K562 (cell line): ENCODE data around the gene MYL6B. TPM values are rescaled to one million over a fixed set of nuclear protein-coding genes. Genes with fewer than 3 reads are reported as not detected.
A peak's percentile ranks its signal among the peaks of the same experiment; 100 is the strongest.

Experiments used
- ARID1B ChIP-seq: fragments of 450-650 bp; IDR thresholded peaks from 2 replicates; pipeline ENCODE4 v1.6.1; 2016; ENCODE audit warnings: antibody characterized with exemption, mild to moderate bottlenecking, inconsistent platforms
- EP400 ChIP-seq: fragments of 450-650 bp; IDR thresholded peaks from 2 replicates; pipeline ENCODE4 v1.6.1; 2017; ENCODE audit warnings: antibody characterized with exemption, mild to moderate bottlenecking, moderate library complexity
- FOXA3 ChIP-seq, 2 experiments: fragments of 450-650 bp in 1 of 2; sonication (generic) in 1 of 2; formaldehyde crosslinking; IDR thresholded peaks in 1 of 2; conservative IDR thresholded peaks in 1 of 2; 2 replicates each; pipeline versions ENCODE4 v1.4.0 to v1.8.0; 2020 to 2022; ENCODE audit warnings: mild to moderate bottlenecking in 2 of 2, missing genetic modification reagents in 1 of 2
- HDAC1 ChIP-seq, 2 experiments: fragments of 450-650 bp; IDR thresholded peaks; 2 replicates each; pipeline ENCODE4 v1.6.1; 2016 to 2017; ENCODE audit warnings: inconsistent platforms in 1 of 2, mild to moderate bottlenecking in 1 of 2, moderate library complexity in 1 of 2
- L3MBTL2 ChIP-seq: fragments of 450-650 bp; IDR thresholded peaks from 2 replicates; pipeline ENCODE4 v1.6.1; 2016; ENCODE audit warnings: mild to moderate bottlenecking, moderate library complexity
- MAZ ChIP-seq, 2 experiments: fragments of 450-650 bp in 1 of 2; sonication (generic) in 1 of 2; formaldehyde crosslinking; IDR thresholded peaks in 1 of 2; conservative IDR thresholded peaks in 1 of 2; 2 replicates each; pipeline versions ENCODE4 v1.4.0 to v1.5.0; 2020; ENCODE audit warnings: mild to moderate bottlenecking in 1 of 2, missing genetic modification reagents in 1 of 2
- MTA2 ChIP-seq: fragments of 450-650 bp; IDR thresholded peaks from 2 replicates; pipeline ENCODE4 v1.6.1; 2016; ENCODE audit warnings: low read depth
- NR2C1 ChIP-seq, 2 experiments: fragments of 450-650 bp; IDR thresholded peaks; 2 replicates each; pipeline ENCODE4 v1.6.1; 2017; ENCODE audit warnings: mild to moderate bottlenecking in 2 of 2, antibody characterized with exemption in 1 of 2, inconsistent platforms in 1 of 2, missing compliant biosample characterization in 1 of 2, missing genetic modification characterization in 1 of 2
- PCBP2 ChIP-seq: fragments of 200-400 bp; formaldehyde crosslinking; IDR thresholded peaks from 2 replicates; pipeline ENCODE4 v1.6.1; 2018; ENCODE audit warnings: low read length, low read depth, mild to moderate bottlenecking, moderate library complexity; ENCODE audit not compliant: poor library complexity, severe bottlenecking
- PHF20 ChIP-seq: fragments of 450-650 bp; IDR thresholded peaks from 2 replicates; pipeline ENCODE4 v1.6.1; 2018; ENCODE audit not compliant: partially characterized antibody
- POLR2H ChIP-seq: IDR thresholded peaks from 2 replicates; pipeline ENCODE4 v1.6.1; 2016; ENCODE audit warnings: missing genetic modification characterization, low read depth, mild to moderate bottlenecking, control low read depth, missing compliant biosample characterization, moderate library complexity
- RAD21 ChIP-seq, 2 experiments: fragments of 250-450 bp in 1 of 2; fragments of 450-650 bp in 1 of 2; sonication (Bioruptor Pico) in 1 of 2; formaldehyde crosslinking in 1 of 2; IDR thresholded peaks in 1 of 2; conservative IDR thresholded peaks in 1 of 2; 2 replicates each; pipeline versions ENCODE4 v1.4.0 to v1.8.0; 2020 to 2022; ENCODE audit warnings: mild to moderate bottlenecking in 2 of 2, moderate library complexity in 1 of 2
- RCOR1 ChIP-seq, 2 experiments: IDR thresholded peaks; 2 replicates each; pipeline ENCODE4 v1.6.1; 2012; ENCODE audit warnings: low read depth in 2 of 2, low read length in 2 of 2, borderline replicate concordance in 1 of 2, improper control_type of control experiment in 1 of 2
- RUNX1 ChIP-seq: sonication (generic); IDR thresholded peaks from 2 replicates; pipeline ENCODE4 v1.6.1; 2016; ENCODE audit warnings: antibody characterized with exemption, low read depth
- STAT5B ChIP-seq: fragments of 250-450 bp; sonication (Bioruptor Pico); IDR thresholded peaks from 2 replicates; pipeline ENCODE4 v1.8.0; 2021; ENCODE audit warnings: mild to moderate bottlenecking, inconsistent platforms
- ZNF263 ChIP-seq: sonication (generic); formaldehyde crosslinking; IDR thresholded peaks from 2 replicates; pipeline ENCODE4 v1.8.0; 2022; ENCODE audit warnings: mild to moderate bottlenecking, missing genetic modification reagents, borderline replicate concordance
- ZNF384 ChIP-seq: IDR thresholded peaks from 2 replicates; pipeline ENCODE4 v1.6.1; 2012; ENCODE audit warnings: low read depth, low read length, improper control_type of control experiment
- polyA plus RNA-seq, 8 experiments: library from polyadenylated mRNA; depleted of rRNA in 4 of 8; stranded (reverse) in 5 of 8; unstranded in 3 of 8; fragments of >200 nt; fragmentation: Nextera tagmentation in 2 of 8; fragmentation: Illumina TruSeq in 1 of 8; extraction: Ambion mirVana in 2 of 8; extraction: Trizol in 1 of 8; gene quantifications; 2 replicates each; pipeline versions ENCODE4 v1.2.1 to v1.2.3, GENCODE V29; 2011 to 2014; ENCODE audit warnings: inconsistent platforms in 1 of 8, missing spikeins in 1 of 8
- total RNA-seq, 7 experiments: library from RNA; depleted of rRNA in 6 of 7; stranded (reverse); fragments of >200 nt in 6 of 7; fragmentation: Illumina TruSeq in 2 of 7; extraction: Trizol in 2 of 7; gene quantifications; 2 replicates each; pipeline versions ENCODE4 v1.2.1 to v1.2.3, GENCODE V29; 2011 to 2021; ENCODE audit warnings: low replicate concordance in 1 of 7
- TF ChIP-seq, protein P1 (sequence below): IDR thresholded peaks from 2 replicates; pipeline ENCODE4 v1.6.1; 2012; ENCODE audit warnings: low read depth, low read length, improper control_type of control experiment, borderline replicate concordance
- TF ChIP-seq, protein P2 (sequence below): fragments of 450-650 bp; IDR thresholded peaks from 2 replicates; pipeline ENCODE4 v1.6.1; 2016; ENCODE audit warnings: borderline replicate concordance
- TF ChIP-seq, protein P3 (sequence below), 2 experiments: IDR thresholded peaks in 1 of 2; conservative IDR thresholded peaks in 1 of 2; 2 replicates each; pipeline ENCODE4 v1.6.1; 2016; ENCODE audit warnings: low read depth in 2 of 2, mild to moderate bottlenecking in 1 of 2, missing compliant biosample characterization in 1 of 2, missing genetic modification characterization in 1 of 2, moderate library complexity in 1 of 2

Gene MYL6B
- total and polyA plus RNA-seq, 9 of the 15 experiments (the other 6 are each of a cell fraction or from before 2014, with no cell fraction given) = 42.8 to 77.3 (median 68.6) TPM

DNA sequence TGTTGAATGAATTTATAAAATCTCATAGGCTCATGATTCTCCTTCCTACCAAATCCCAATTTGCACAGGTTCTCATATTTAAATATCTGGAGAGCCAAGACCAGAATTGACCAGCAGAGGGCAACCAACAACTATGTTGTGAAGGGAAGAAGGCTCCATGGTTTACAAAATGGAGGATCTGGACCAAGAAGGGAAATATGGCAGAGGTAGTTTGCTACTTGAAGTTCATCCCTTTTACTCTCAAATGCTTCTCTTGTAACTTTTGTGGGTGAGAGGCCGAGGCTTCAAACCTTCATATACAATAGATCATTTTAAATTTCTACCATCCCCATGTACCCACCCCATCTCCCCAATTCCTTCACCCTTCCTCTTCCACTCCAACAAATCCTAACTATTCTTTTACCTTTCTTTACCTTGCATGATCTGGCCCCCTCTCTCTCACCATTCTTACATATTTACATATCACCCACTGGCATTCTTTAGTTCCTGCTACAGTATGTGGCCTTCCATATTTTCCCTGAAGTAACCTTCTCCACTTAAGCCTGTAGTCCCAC, 40.7 kb downstream of the MYL6B start (continued):
- TF ChIP-seq MAZ (CRISPR knock-in tag; conservative IDR thresholded peaks at IDR 0.05 in 1 of 2, IDR thresholded peaks at IDR 0.05 in 1 of 2) (peak in 1 of 2 experiments; percentile 34; a peak in 1 of 4 replicates), ARID1B (peak; percentile 10; the same call in 1 of the 2 replicates), STAT5B (CRISPR knock-in tag) (no peak), RAD21 (CRISPR knock-in tag; conservative IDR thresholded peaks at IDR 0.05 in 1 of 2, IDR thresholded peaks at IDR 0.05 in 1 of 2) (peak; percentile 90 to 92), MTA2 (0 out of 2 replicates have a peak, but pooled peaks have one; percentile 12), FOXA3 (CRISPR knock-in tag; conservative IDR thresholded peaks at IDR 0.05 in 1 of 2, IDR thresholded peaks at IDR 0.05 in 1 of 2) (no peak), RUNX1 (no peak), POLR2H (tag) (peak; percentile 41; the same call in 1 of the 2 replicates), L3MBTL2 (peak; percentile 22; the same call in 1 of the 2 replicates), ZNF263 (CRISPR knock-in tag) (no peak), ZNF384 (no peak), PHF20 (peak; percentile 53), NR2C1 (IDR thresholded peaks at IDR 0.05) (0 out of 2 replicates have a peak, but pooled peaks have one; percentile 26), NR2C1 (tag; IDR thresholded peaks at IDR 0.05) (no peak), RCOR1 (IDR thresholded peaks at IDR 0.05; ENCODE audit: borderline replicate concordance in 1 of 2, low read depth in 2 of 2, low read length in 2 of 2) (0 out of 4 replicates have a peak, but pooled peaks of 1 of the 2 experiments have one; percentile 14), EP400 (peak; percentile 25; the same call in 1 of the 2 replicates), HDAC1 (IDR thresholded peaks at IDR 0.05) (0 out of 4 replicates have a peak, but pooled peaks of 1 of the 2 experiments have one; percentile 26), PCBP2 (peak; percentile 56)
- TF ChIP-seq, protein P1, sequence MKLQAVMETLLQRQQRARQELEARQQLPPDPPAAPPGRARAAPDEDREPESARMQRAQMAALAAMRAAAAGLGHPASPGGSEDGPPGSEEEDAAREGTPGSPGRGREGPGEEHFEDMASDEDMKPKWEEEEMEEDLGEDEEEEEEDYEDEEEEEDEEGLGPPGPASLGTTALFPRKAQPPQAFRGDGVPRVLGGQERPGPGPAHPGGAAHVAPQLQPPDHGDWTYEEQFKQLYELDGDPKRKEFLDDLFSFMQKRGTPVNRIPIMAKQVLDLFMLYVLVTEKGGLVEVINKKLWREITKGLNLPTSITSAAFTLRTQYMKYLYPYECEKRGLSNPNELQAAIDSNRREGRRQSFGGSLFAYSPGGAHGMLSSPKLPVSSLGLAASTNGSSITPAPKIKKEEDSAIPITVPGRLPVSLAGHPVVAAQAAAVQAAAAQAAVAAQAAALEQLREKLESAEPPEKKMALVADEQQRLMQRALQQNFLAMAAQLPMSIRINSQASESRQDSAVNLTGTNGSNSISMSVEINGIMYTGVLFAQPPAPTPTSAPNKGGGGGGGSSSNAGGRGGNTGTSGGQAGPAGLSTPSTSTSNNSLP = 0 out of 2 replicates have a peak, but pooled peaks have one; percentile 41
- TF ChIP-seq, protein P2, sequence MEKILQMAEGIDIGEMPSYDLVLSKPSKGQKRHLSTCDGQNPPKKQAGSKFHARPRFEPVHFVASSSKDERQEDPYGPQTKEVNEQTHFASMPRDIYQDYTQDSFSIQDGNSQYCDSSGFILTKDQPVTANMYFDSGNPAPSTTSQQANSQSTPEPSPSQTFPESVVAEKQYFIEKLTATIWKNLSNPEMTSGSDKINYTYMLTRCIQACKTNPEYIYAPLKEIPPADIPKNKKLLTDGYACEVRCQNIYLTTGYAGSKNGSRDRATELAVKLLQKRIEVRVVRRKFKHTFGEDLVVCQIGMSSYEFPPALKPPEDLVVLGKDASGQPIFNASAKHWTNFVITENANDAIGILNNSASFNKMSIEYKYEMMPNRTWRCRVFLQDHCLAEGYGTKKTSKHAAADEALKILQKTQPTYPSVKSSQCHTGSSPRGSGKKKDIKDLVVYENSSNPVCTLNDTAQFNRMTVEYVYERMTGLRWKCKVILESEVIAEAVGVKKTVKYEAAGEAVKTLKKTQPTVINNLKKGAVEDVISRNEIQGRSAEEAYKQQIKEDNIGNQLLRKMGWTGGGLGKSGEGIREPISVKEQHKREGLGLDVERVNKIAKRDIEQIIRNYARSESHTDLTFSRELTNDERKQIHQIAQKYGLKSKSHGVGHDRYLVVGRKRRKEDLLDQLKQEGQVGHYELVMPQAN = peak; percentile 23; the same call in 1 of the 2 replicates
- TF ChIP-seq, protein P3, sequence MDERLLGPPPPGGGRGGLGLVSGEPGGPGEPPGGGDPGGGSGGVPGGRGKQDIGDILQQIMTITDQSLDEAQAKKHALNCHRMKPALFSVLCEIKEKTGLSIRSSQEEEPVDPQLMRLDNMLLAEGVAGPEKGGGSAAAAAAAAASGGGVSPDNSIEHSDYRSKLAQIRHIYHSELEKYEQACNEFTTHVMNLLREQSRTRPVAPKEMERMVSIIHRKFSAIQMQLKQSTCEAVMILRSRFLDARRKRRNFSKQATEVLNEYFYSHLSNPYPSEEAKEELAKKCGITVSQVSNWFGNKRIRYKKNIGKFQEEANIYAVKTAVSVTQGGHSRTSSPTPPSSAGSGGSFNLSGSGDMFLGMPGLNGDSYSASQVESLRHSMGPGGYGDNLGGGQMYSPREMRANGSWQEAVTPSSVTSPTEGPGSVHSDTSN (CRISPR knock-in tag; IDR thresholded peaks at IDR 0.05; ENCODE audit: low read depth) = no peak
- TF ChIP-seq, protein P3 (tag; conservative IDR thresholded peaks at IDR 0.05; ENCODE audit: low read depth) = no peak
